ENCODE results near the gene NKD2. TPM values are rescaled to one million over a fixed set of nuclear protein-coding genes. Genes with fewer than 3 reads are reported as not detected.

NKD2 gene
- total and polyA plus RNA-seq, 9 of the 15 experiments (the other 6 are each of a cell fraction or from before 2014, with no cell fraction given): 0.09 to 0.64 (median 0.27) TPM; not detected in 5

GRCh38 chr5:1007221-1007680 is 1.4 kb upstream of the NKD2 start:
- POLR2A ChIA-PET: interaction anchor here (0.6 to 3.1 kb wide), 5 partner anchors 12 to 435 kb away, joined by 3 to 10 read pairs (median 3); partner anchors contain the start of genes BRD9 and TRIP13
- H3K4me1 ChIP-seq (replicated peaks in 1 of 2; ENCODE audit: control insufficient read depth in 2 of 2, insufficient read depth in 2 of 2, low read length in 2 of 2): peaks cover 0 to 52% of the 10 kb centered on the region in 2 experiments; a peak in 3 of 5 replicates
- DNase-seq (ENCODE audit: extremely low read depth in 1 of 4, low spot score in 3 of 4) (peak in 2 of 4 experiments; percentile 32 to 37), ATAC-seq (no peak), FAIRE-seq (no peak)
- BruUV-seq (replicated peaks): no TSS peak
- CTCF ChIA-PET (ENCODE audit: low intra/inter-chr PET ratio): no interaction called here
- no peak overlapping the region for H2AFZ ChIP-seq (ENCODE audit: low read depth, low read length)
- H3K4me2 ChIP-seq (ENCODE audit: insufficient read depth, low read length): no peak overlapping the region
- in situ Hi-C loops (cut with MboI): no loop called here
- TF ChIP-seq ZSCAN32 (CRISPR knock-in tag; IDR thresholded peaks at IDR 0.05) (no peak), PRPF4 (IDR thresholded peaks at IDR 0.05; ENCODE audit: insufficient read depth, low read depth, low read length, poor library complexity, severe bottlenecking) (no peak), PHB (CRISPR knock-in tag; IDR thresholded peaks at IDR 0.05) (no peak), RAD51 (IDR thresholded peaks at IDR 0.05; ENCODE audit: borderline replicate concordance, low read depth) (no peak), MYBL2 (IDR thresholded peaks at IDR 0.05; ENCODE audit: low read depth) (no peak), MYBL2 (CRISPR knock-in tag; IDR thresholded peaks at IDR 0.05; ENCODE audit: borderline replicate concordance) (no peak), KLF6 (CRISPR knock-in tag; IDR thresholded peaks at IDR 0.05; ENCODE audit: borderline replicate concordance) (no peak), ARID1B (IDR thresholded peaks at IDR 0.05) (no peak), GTF2B (IDR thresholded peaks at IDR 0.05; ENCODE audit: extremely low read depth, insufficient read length) (no peak), ZNF253 (CRISPR knock-in tag; conservative IDR thresholded peaks at IDR 0.05) (no peak), E2F3 (CRISPR knock-in tag; IDR thresholded peaks at IDR 0.05) (no peak), GMEB1 (CRISPR knock-in tag; IDR thresholded peaks at IDR 0.05) (no peak)
- TF ChIP-seq, protein P1, sequence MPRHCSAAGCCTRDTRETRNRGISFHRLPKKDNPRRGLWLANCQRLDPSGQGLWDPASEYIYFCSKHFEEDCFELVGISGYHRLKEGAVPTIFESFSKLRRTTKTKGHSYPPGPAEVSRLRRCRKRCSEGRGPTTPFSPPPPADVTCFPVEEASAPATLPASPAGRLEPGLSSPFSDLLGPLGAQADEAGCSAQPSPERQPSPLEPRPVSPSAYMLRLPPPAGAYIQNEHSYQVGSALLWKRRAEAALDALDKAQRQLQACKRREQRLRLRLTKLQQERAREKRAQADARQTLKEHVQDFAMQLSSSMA (CRISPR knock-in tag; IDR thresholded peaks at IDR 0.05): no peak
- TF ChIP-seq, protein P2, sequence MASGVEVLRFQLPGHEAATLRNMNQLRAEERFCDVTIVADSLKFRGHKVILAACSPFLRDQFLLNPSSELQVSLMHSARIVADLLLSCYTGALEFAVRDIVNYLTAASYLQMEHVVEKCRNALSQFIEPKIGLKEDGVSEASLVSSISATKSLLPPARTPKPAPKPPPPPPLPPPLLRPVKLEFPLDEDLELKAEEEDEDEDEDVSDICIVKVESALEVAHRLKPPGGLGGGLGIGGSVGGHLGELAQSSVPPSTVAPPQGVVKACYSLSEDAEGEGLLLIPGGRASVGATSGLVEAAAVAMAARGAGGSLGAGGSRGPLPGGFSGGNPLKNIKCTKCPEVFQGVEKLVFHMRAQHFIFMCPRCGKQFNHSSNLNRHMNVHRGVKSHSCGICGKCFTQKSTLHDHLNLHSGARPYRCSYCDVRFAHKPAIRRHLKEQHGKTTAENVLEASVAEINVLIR (CRISPR knock-in tag; IDR thresholded peaks at IDR 0.05): no peak
- H3K36me3 ChIP-seq (ENCODE audit: control insufficient read depth, insufficient read depth, low read length): no peaks in the 10 kb centered on the region
- no peak overlapping the region for H3K9ac ChIP-seq (ENCODE audit: insufficient read depth in 1 of 2, low read depth in 2 of 2, low read length in 2 of 2)
- intact Hi-C loops (cut with micrococcal nuclease): no loop called here
- H3K9me1 ChIP-seq (ENCODE audit: control insufficient read depth, insufficient read depth, low read length): no peaks in the 10 kb centered on the region
- H3K79me2 ChIP-seq (ENCODE audit: control insufficient read depth, insufficient read depth, low read length): no peaks in the 10 kb centered on the region
- H3K4me3 ChIP-seq: no peak overlapping the region
- WGBS (ENCODE audit: insufficient coverage, low coverage, missing lambda C conversion rate): 21% methylated on average over 17 of the region's 17 CpGs
- H3K9me3 ChIP-seq (replicated peaks; ENCODE audit: control insufficient read depth, insufficient read depth, low read depth, low read length): no peaks in the 10 kb centered on the region
- no peak overlapping the region for H3K27ac ChIP-seq (ENCODE audit: extremely low read depth, low read depth, low read length)
- peaks cover 51% of the 10 kb centered on the region for H4K20me1 ChIP-seq (replicated peaks; ENCODE audit: control insufficient read depth, insufficient read depth, low read length)
- peaks cover 41 to 83% of the 10 kb centered on the region in 2 experiments for H3K27me3 ChIP-seq (ENCODE audit: control insufficient read depth in 2 of 2, insufficient read depth in 2 of 2, low read length in 2 of 2)

All from K562 (cell line).